OCI-LY3 (cell line): Measurements from ENCODE around the gene GTSE1.

ENCODE experiments used
- H2AFZ ChIP-seq: fragments of 200-600, 300-600 bp; shearing (Covaris generic); 2 replicates; pipeline ENCODE4 v1.6.0; 2014; ENCODE audit warnings: antibody characterized with exemption, low read depth, low read length
- H3K27ac ChIP-seq: fragments of 200-600, 300-600 bp; sonication (generic); 2 replicates; pipeline ENCODE4 v1.5.1; 2014; ENCODE audit warnings: mild to moderate bottlenecking, low read length, moderate library complexity, mixed read lengths
- H3K27me3 ChIP-seq: fragments of 200-600, 300-600 bp; sonication (generic); 2 replicates; pipeline ENCODE4 v1.6.1; 2014; ENCODE audit warnings: low read depth, low read length, mixed read lengths
- H3K36me3 ChIP-seq: fragments of 200-600, 300-600 bp; sonication (generic); replicated peaks from 2 replicates; pipeline ENCODE3; 2014; ENCODE audit warnings: low read depth, low read length, mixed read lengths
- H3K4me1 ChIP-seq: fragments of 300-600, 200-600 bp; sonication (generic); 2 replicates; pipeline ENCODE4 v1.6.1; 2014; ENCODE audit warnings: low read length, mixed read lengths
- H3K4me2 ChIP-seq: fragments of 200-600, 300-600 bp; sonication (generic); 2 replicates; pipeline ENCODE4 v1.6.1; 2014; ENCODE audit warnings: low read length, mixed read lengths
- H3K4me3 ChIP-seq: fragments of 300-600, 200-600 bp; sonication (generic); 2 replicates; pipeline ENCODE4 v1.5.1; 2014; ENCODE audit warnings: antibody characterized with exemption, mild to moderate bottlenecking, low read length, moderate library complexity
- H3K79me2 ChIP-seq: fragments of 300-600, 200-600 bp; shearing (Covaris generic); 2 replicates; pipeline ENCODE4 v1.6.1; 2014; ENCODE audit warnings: mild to moderate bottlenecking, low read length, mixed read lengths
- H3K9ac ChIP-seq: fragments of 300-600, 200-600 bp; shearing (Covaris generic); 2 replicates; pipeline ENCODE4 v1.6.0; 2014; ENCODE audit warnings: mild to moderate bottlenecking, low read length, moderate library complexity
- H3K9me3 ChIP-seq: fragments of 200-600, 300-600 bp; shearing (Covaris generic); 2 replicates; pipeline ENCODE4 v1.6.1; 2014; ENCODE audit warnings: low read length, mixed read lengths; ENCODE audit not compliant: insufficient read depth
- H4K20me1 ChIP-seq: fragments of 200-600, 300-600 bp; sonication (generic); 2 replicates; pipeline ENCODE4 v1.6.1; 2016; ENCODE audit warnings: low read length, mixed read lengths; ENCODE audit not compliant: insufficient read depth
- EZH2phosphoT487 ChIP-seq: fragments of 200-600 bp; shearing (Covaris generic); IDR thresholded peaks from 2 replicates; pipeline ENCODE4 v1.6.1; 2018; ENCODE audit warnings: antibody characterized with exemption, mixed run types, low read depth
- TF ChIP-seq, protein P1 (sequence below): fragments of 200-600, 300-600 bp; sonication (generic); IDR thresholded peaks from 2 replicates; pipeline ENCODE4 v1.5.1; 2014; ENCODE audit warnings: antibody characterized with exemption, low read length, low read depth

The GTSE1 gene

DNA sequence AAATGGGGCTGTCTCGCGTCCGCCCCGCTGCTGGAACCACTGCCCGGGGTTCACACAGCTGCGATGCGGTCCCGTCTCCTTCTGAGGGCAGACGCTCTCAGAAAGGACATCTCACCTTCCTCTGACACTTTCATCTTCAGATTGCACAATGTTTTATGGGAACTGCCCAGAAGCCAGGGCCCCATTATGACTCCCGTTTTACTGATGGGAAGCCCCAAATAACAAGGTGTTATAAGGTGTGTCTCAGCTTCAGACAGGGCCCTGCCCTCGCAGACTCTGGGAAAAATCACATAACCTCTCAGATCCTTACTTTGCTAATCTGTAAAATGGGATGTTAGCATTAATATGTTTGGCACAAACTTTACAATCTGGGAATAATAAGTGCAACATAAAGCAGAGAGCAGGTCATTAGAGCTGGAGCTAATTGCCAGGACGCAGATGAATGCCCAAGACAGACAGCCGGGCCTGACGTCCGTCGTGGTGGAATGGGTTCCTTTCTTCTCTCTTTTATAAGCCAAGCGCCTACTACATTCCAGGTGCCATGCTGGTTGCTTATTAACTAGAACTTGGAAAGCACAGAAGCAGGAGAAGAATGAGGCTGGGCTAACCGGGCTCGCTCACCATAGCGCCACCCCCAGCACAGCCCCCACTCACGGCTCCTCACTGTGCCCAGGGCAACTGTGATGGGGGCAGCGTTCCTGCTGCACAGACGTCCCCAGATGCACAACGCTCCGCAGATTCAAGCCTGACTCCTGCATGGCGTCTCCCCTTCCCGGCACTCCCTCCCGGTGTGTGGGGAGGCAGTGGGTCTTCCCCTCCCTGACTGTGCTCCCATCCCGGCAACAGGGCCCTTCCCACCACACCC lies 82.6 kb downstream of the GTSE1 start:
- Histone ChIP-seq H4K20me1 (no peaks in the 10 kb centered on the region), H3K4me3 (no peak overlapping the region), H3K27ac (no peak overlapping the region), H2AFZ (no peak overlapping the region), H3K4me1 (no peaks in the 10 kb centered on the region), H3K4me2 (no peak overlapping the region), H3K9me3 (no peaks in the 10 kb centered on the region), H3K27me3 (no peaks in the 10 kb centered on the region), H3K36me3 (no peaks in the 10 kb centered on the region), H3K9ac (no peak overlapping the region), H3K79me2 (no peaks in the 10 kb centered on the region)
- TF ChIP-seq, protein P1, sequence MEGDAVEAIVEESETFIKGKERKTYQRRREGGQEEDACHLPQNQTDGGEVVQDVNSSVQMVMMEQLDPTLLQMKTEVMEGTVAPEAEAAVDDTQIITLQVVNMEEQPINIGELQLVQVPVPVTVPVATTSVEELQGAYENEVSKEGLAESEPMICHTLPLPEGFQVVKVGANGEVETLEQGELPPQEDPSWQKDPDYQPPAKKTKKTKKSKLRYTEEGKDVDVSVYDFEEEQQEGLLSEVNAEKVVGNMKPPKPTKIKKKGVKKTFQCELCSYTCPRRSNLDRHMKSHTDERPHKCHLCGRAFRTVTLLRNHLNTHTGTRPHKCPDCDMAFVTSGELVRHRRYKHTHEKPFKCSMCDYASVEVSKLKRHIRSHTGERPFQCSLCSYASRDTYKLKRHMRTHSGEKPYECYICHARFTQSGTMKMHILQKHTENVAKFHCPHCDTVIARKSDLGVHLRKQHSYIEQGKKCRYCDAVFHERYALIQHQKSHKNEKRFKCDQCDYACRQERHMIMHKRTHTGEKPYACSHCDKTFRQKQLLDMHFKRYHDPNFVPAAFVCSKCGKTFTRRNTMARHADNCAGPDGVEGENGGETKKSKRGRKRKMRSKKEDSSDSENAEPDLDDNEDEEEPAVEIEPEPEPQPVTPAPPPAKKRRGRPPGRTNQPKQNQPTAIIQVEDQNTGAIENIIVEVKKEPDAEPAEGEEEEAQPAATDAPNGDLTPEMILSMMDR = no peak
- no peak for TF ChIP-seq EZH2phosphoT487

DNA sequence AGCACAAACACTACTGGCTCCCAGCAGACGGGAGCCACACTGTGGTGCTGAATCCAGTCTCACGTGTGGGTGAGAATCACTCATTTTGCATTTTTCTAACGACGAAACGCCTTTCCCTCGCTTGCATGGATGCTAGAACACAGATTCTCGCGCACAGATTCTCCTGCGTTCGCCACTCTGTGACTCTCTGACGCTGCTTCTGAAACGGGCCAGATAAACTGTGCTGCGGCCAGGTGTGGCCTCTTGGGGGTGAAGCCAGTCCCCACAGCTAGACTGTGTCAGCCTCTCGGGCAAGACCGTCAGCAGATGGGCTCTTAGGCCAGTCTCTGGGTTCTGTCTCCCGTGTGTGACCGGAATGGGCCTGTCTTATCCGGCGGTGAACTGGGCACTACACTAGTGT lies 83.4 kb downstream of the GTSE1 start:
- no peak overlapping the region for H2AFZ ChIP-seq
- no peaks in the 10 kb centered on the region for H3K9me3 ChIP-seq
- no peak for TF ChIP-seq EZH2phosphoT487
- TF ChIP-seq, protein P1 = no peak
- no peaks in the 10 kb centered on the region for H3K27me3 ChIP-seq
- no peaks in the 10 kb centered on the region for H4K20me1 ChIP-seq
- H3K79me2 ChIP-seq = no peaks in the 10 kb centered on the region
- no peak overlapping the region for H3K4me3 ChIP-seq
- H3K4me1 ChIP-seq = no peaks in the 10 kb centered on the region
- H3K36me3 ChIP-seq = no peaks in the 10 kb centered on the region
- H3K27ac ChIP-seq = no peak overlapping the region
- no peak overlapping the region for H3K9ac ChIP-seq
- H3K4me2 ChIP-seq = no peak overlapping the region
